ENCODE data around the gene RNASE8. TPM values are rescaled to one million over a fixed set of nuclear protein-coding genes. Genes with fewer than 3 reads are reported as not detected.

Gene RNASE8
- total RNA-seq, 2 donors from 2014 or later = not detected

DNA sequence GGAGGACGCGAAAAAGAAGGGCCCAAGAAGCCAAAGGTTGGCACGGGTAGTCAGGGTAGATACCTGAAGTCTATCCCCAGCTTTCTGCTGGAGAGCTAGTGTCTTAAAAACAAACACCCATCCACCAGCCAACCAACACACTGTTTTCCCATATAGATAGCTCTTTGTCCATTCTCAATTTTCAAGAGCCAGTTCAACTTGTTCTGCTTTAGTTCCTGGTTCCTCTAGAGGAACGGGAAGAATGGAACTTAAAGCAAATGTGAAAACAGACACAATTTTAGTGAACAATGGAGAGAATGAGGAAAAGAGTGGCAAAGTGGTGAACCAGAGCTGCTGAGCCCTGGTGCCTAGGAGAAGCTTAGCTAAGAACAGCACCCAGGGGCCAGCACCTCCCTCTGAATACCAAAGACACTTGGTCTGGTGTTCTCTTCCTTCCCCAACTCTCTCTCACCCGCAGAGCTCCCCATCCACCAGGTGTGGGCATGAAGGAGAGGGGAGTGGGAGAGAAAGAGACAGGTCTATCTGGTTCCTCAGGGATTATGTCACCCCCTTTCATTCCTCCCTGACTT, 36.6 kb upstream of the RNASE8 start:
- Histone ChIP-seq H3K9me3 (no peaks in the 10 kb centered on the region), H3K27me3 (no peaks in the 10 kb centered on the region), H3K4me3 (no peak overlapping the region), H3K27ac (no peak overlapping the region), H3K4me1 (peaks cover 0 to 26% of the 10 kb centered on the region in 2 donors), H3K36me3 (peaks cover 57% of the 10 kb centered on the region)
- no peak for DNase-seq (ENCODE audit: low spot score)
- TF ChIP-seq, protein P1, sequence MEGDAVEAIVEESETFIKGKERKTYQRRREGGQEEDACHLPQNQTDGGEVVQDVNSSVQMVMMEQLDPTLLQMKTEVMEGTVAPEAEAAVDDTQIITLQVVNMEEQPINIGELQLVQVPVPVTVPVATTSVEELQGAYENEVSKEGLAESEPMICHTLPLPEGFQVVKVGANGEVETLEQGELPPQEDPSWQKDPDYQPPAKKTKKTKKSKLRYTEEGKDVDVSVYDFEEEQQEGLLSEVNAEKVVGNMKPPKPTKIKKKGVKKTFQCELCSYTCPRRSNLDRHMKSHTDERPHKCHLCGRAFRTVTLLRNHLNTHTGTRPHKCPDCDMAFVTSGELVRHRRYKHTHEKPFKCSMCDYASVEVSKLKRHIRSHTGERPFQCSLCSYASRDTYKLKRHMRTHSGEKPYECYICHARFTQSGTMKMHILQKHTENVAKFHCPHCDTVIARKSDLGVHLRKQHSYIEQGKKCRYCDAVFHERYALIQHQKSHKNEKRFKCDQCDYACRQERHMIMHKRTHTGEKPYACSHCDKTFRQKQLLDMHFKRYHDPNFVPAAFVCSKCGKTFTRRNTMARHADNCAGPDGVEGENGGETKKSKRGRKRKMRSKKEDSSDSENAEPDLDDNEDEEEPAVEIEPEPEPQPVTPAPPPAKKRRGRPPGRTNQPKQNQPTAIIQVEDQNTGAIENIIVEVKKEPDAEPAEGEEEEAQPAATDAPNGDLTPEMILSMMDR (IDR thresholded peaks at IDR 0.05) = no peak

DNA sequence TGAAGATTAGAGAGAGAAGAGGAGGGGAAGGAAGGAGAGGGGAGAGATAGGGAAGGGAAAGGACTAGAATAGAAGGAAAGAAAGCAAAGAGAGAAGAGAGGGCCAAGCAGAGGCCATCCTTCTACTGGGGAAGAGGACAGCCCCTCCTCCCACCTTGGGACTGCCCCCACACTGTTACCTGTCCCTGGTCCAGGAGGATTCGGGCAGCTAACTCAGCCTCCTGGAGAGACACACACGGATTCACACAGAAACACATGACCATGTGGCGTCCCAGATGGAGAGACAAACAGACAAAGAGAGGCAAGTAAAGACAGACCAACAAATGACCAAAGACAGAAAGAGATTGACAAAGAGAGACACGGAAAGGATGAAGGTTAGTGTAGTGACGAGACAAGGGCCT, 34.9 kb upstream of the RNASE8 start:
- peak overlapping the region; percentile 85 to 89 for H3K4me3 ChIP-seq
- peaks cover 44% of the 10 kb centered on the region for H3K36me3 ChIP-seq
- H3K9me3 ChIP-seq = no peaks in the 10 kb centered on the region
- peaks cover 0 to 38% of the 10 kb centered on the region in 2 donors for H3K4me1 ChIP-seq
- TF ChIP-seq, protein P1 (IDR thresholded peaks at IDR 0.05) = no peak
- H3K27ac ChIP-seq = peak overlapping the region; percentile 96 to 98
- no peaks in the 10 kb centered on the region for H3K27me3 ChIP-seq
- no peak for DNase-seq (ENCODE audit: low spot score)

DNA sequence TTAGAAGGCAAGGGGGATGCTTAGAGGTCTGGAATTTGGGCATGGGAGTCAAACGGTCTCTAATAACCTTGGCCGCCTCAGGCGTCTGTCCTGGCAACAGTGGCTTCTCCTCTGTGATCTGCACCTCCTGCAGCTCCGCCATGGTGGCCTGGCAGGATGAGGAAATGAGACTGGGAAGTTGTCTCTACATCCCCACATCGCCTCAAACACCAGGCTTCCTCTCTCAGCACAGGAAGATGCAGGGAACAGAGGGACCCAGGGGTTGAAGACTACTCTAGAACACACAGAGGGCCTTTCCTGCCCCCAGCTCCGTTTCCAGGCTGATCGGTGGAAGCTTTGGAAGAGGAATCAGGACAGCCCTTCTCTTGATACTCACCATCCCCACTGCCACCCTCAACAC, 34.4 kb upstream of the RNASE8 start:
- Histone ChIP-seq H3K36me3 (peaks cover 39% of the 10 kb centered on the region), H3K27me3 (no peaks in the 10 kb centered on the region), H3K27ac (peak overlapping the region; percentile 96 to 98), H3K4me1 (peaks cover 0 to 38% of the 10 kb centered on the region in 2 donors), H3K9me3 (no peaks in the 10 kb centered on the region), H3K4me3 (peak overlapping the region; percentile 85 to 89)
- TF ChIP-seq, protein P1 (IDR thresholded peaks at IDR 0.05) = no peak
- DNase-seq (ENCODE audit: low spot score) = no peak

DNA sequence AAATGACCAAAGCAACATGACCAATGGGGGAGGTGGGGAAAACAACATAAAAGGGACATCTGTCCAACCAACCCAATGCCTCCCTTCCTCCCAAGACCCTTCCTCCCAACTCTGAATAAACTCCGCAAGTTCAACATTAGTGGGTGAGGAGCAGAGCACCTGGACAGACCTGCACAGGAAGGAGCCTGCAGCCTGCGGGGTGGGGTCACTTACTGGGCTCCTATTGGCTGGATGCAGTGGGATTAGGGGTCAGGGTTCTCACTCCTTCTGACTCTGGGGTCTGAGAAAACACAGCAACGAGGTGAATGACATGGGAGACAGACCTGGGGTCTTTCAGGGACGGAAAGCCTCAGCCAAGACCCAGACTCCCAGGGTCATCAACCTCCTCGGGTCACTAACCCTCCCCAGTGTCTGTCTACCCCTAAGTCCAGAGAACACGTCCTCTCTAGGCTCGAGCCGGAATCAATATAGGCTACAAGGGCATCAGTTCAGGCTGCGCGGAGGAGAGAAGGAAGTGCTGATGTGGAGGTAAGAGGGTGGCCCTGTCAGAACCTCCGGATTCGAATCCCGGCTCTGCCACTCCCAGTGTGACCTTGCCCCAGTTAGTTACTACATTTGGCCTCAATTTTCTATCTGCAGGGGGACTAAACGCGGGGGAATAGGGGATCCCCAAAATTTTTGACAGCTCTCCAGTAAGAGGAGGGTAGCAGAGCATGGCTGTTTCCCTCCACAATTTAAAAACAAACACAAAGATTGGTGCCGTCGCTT, 33.6 kb upstream of the RNASE8 start:
- Histone ChIP-seq H3K27me3 (no peaks in the 10 kb centered on the region), H3K4me1 (peaks cover 0 to 38% of the 10 kb centered on the region in 2 donors), H3K36me3 (peaks cover 31% of the 10 kb centered on the region), H3K4me3 (peak overlapping the region; percentile 85 to 89), H3K27ac (peak overlapping the region; percentile 96 to 98), H3K9me3 (no peaks in the 10 kb centered on the region)
- DNase-seq (ENCODE audit: low spot score) = no peak
- TF ChIP-seq, protein P1 (IDR thresholded peaks at IDR 0.05) = no peak

DNA sequence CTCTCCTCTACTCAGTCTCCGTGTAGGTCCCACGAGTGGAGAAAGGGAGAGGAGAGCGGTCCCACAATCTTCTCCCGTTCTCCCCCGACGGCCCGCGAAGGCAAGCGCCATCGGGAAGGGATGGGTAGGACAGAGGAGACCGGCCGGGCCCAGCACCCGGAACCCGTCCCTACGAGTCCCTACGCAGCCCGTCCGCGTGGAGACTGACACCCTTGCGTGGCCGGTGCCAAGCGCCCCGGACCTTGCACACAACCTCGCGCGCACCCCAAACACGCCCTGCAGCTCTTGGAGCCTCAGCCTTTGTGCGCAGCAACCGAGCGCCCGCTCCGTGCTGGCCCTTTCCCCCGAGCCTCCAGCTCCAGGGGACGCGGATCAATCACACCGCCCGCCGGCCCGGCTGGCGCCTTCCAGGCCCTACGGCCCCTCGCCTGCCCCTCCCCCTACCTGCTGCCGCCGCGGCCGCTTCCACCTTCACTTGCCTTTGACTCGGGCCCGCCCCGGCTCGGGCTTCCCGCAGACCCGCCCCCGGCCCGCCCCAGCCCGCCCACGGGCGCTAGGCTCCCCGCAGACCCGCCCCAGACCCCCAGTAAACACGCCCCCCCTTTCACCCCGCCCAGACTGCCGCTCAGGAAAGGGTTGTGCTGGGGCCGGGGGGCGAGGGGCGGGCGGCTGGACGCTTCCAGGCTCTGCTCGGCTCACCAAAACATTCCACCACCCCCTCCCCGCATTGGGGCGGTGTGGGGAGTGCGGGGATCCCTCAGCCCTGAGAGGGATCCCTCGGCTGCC, 32.8 kb upstream of the RNASE8 start, which contains the start of gene NDRG2:
Gene NDRG2, minus strand, starts transcription at position 477 of the 786 bp plus-strand sequence. CDS start 1,746 bp downstream, outside the sequence.
- Histone ChIP-seq H3K9me3 (no peaks in the 10 kb centered on the region), H3K27ac (peak within 1 kb of the TSS; percentile 96 to 98), H3K4me1 (peaks cover 0 to 38% of the 10 kb centered on the region in 2 donors), H3K36me3 (peaks cover 23% of the 10 kb centered on the region), H3K27me3 (no peaks in the 10 kb centered on the region), H3K4me3 (peak within 1 kb of the TSS; percentile 85 to 89)
- peak; percentile 72 for DNase-seq (ENCODE audit: low spot score)
- TF ChIP-seq, protein P1 (IDR thresholded peaks at IDR 0.05) = no peak

Data from right atrium auricular region (tissue), 2 donors.